GM12878 (cell line): Measurements from ENCODE around the gene PLEKHA1. TPM values are rescaled to one million over a fixed set of nuclear protein-coding genes. Genes with fewer than 3 reads are reported as not detected.

ENCODE experiments used
- ATAC-seq: fragments of 200-7000 bp; cut with Tn5 transposase; 3 replicates; pipeline ENCODE4 v1.9.1; 2020; ENCODE audit warnings: mild to moderate bottlenecking, moderate library complexity
- BruUV-seq: library from RNA; stranded (reverse); fragments of 400-500 nt; replicated peaks from 2 replicates; lab custom pipeline; 2021; lab: Mats Ljungman, UMichigan
- CTCF ChIA-PET: fragments of 300-600 bp; sonication (Branson Sonifier 250); formaldehyde crosslinking; extraction: SDS; loops from one replicate; lab custom pipeline; 2021; ENCODE audit warnings: inconsistent platforms; lab: Yijun Ruan, JAX
- POLR2A ChIA-PET: fragments of 350-600 bp; formaldehyde crosslinking; extraction: SDS; loops from one replicate; lab custom pipeline; 2021; ENCODE audit warnings: inconsistent platforms; lab: Charles Lee
- RAD21 ChIA-PET: fragments of 300-600 bp; sonication (Branson Sonifier 250); formaldehyde crosslinking; loops from one replicate; lab custom pipeline; 2023; ENCODE audit warnings: antibody characterized with exemption; ENCODE audit not compliant: unreplicated experiment; lab: Charles Lee
- SMC1A ChIA-PET: fragments of 300-600 bp; sonication (Branson Sonifier 250); formaldehyde crosslinking; loops from one replicate; lab custom pipeline; 2023; ENCODE audit not compliant: unreplicated experiment, uncharacterized antibody; lab: Charles Lee
- DNase-seq: peaks from one replicate; pipeline ENCODE4 v3.0.0-alpha.2; 2011; ENCODE audit warnings: low read depth, low spot score
- FAIRE-seq: peaks from 3 replicates; lab custom pipeline; 2011; peaks lifted over from hg19 to GRCh38; lab: Jason Lieb, UNC
- H2AFZ ChIP-seq: 2 replicates; pipeline ENCODE4 v1.6.0; 2011; ENCODE audit warnings: low read depth, low read length, control low read depth; ENCODE audit not compliant: control insufficient read depth
- H3K27ac ChIP-seq: 2 replicates; pipeline ENCODE4 v1.5.1; 2011; ENCODE audit warnings: control low read depth; ENCODE audit not compliant: control insufficient read depth, insufficient read depth
- H3K27me3 ChIP-seq, 2 experiments: replicated peaks in 1 of 2; 2 replicates each; pipeline versions ENCODE4 v1.6.0 to v1.6.1; 2011; ENCODE audit warnings: low read length in 1 of 2; ENCODE audit not compliant: control insufficient read depth in 2 of 2, insufficient read depth in 2 of 2
- H3K36me3 ChIP-seq, 2 experiments: 2 replicates each; pipeline ENCODE4 v1.5.1; 2011; ENCODE audit warnings: low read length in 1 of 2; ENCODE audit not compliant: control insufficient read depth in 2 of 2, insufficient read depth in 2 of 2
- H3K4me1 ChIP-seq: 2 replicates; pipeline ENCODE4 v1.6.1; 2011; ENCODE audit warnings: mild to moderate bottlenecking, low read length, moderate library complexity, mixed read lengths; ENCODE audit not compliant: control insufficient read depth, insufficient read depth
- H3K4me2 ChIP-seq: 2 replicates; pipeline ENCODE4 v1.6.0; 2011; ENCODE audit warnings: control low read depth; ENCODE audit not compliant: control insufficient read depth, insufficient read depth
- H3K4me3 ChIP-seq: fragments of 200-600 bp; sonication (generic); 2 replicates; pipeline ENCODE4 v1.5.1; 2016
- H3K79me2 ChIP-seq: 2 replicates; pipeline ENCODE4 v1.6.0; 2011; ENCODE audit warnings: low read length; ENCODE audit not compliant: control insufficient read depth, insufficient read depth
- H3K9ac ChIP-seq: 2 replicates; pipeline ENCODE4 v1.8.0; 2011; ENCODE audit warnings: low read length, control low read depth, mixed read lengths; ENCODE audit not compliant: control insufficient read depth, insufficient read depth
- H3K9me3 ChIP-seq: replicated peaks from 3 replicates; pipeline ENCODE4 v1.5.1; 2011; ENCODE audit warnings: mild to moderate bottlenecking, low read length; ENCODE audit not compliant: control insufficient read depth, insufficient read depth
- H4K20me1 ChIP-seq: 2 replicates; pipeline ENCODE4 v1.6.0; 2011; ENCODE audit not compliant: control insufficient read depth, insufficient read depth
- ASH2L ChIP-seq: fragments of 300-600, 200-600 bp; sonication (generic); IDR thresholded peaks from 2 replicates; pipeline ENCODE4 v1.6.1; 2017; ENCODE audit warnings: low read depth, mild to moderate bottlenecking, borderline replicate concordance
- BACH1 ChIP-seq: fragments of 450-650 bp; IDR thresholded peaks from 2 replicates; pipeline ENCODE4 v1.6.1; 2017; ENCODE audit warnings: mild to moderate bottlenecking, borderline replicate concordance
- BCL11A ChIP-seq: IDR thresholded peaks from 2 replicates; pipeline ENCODE4 v1.6.1; 2011; ENCODE audit warnings: low read depth, low read length
- BHLHE40 ChIP-seq, 2 experiments: fragments of 450-650 bp in 1 of 2; IDR thresholded peaks; 2 replicates each; pipeline ENCODE4 v1.6.1; 2011 to 2017; ENCODE audit warnings: low read depth in 2 of 2, borderline replicate concordance in 1 of 2, improper control_type of control experiment in 1 of 2, low read length in 1 of 2, mild to moderate bottlenecking in 1 of 2
- BRCA1 ChIP-seq: IDR thresholded peaks from 2 replicates; pipeline ENCODE4 v1.6.1; 2011; ENCODE audit warnings: low read depth, low read length, improper control_type of control experiment
- CBX5 ChIP-seq: sonication (generic); IDR thresholded peaks from 2 replicates; pipeline ENCODE4 v1.6.1; 2016; ENCODE audit warnings: low read depth, moderate library complexity, mild to moderate bottlenecking, inconsistent platforms
- CEBPB ChIP-seq, 2 experiments: fragments of 150-350 bp in 1 of 2; IDR thresholded peaks; 2 replicates each; pipeline ENCODE4 v1.6.1; 2012 to 2014; ENCODE audit warnings: low read depth in 2 of 2, low read length in 2 of 2, borderline replicate concordance in 1 of 2, inconsistent platforms in 1 of 2
- CHD1 ChIP-seq: IDR thresholded peaks from 2 replicates; pipeline ENCODE4 v1.6.1; 2012; ENCODE audit warnings: low read depth, low read length, improper control_type of control experiment
- CHD2 ChIP-seq: IDR thresholded peaks from 2 replicates; pipeline ENCODE4 v1.6.1; 2011; ENCODE audit warnings: low read depth, low read length, improper control_type of control experiment, borderline replicate concordance
- CHD4 ChIP-seq: fragments of 200-600 bp; sonication (generic); IDR thresholded peaks from 2 replicates; pipeline ENCODE4 v1.6.1; 2016; ENCODE audit warnings: mild to moderate bottlenecking
- FOXM1 ChIP-seq: IDR thresholded peaks from 2 replicates; pipeline ENCODE4 v1.6.1; 2012; ENCODE audit warnings: low read depth, mild to moderate bottlenecking, inconsistent platforms, low read length, moderate library complexity
- GABPA ChIP-seq: IDR thresholded peaks from 2 replicates; pipeline ENCODE4 v1.6.1; 2014; ENCODE audit warnings: antibody characterized with exemption, low read depth, mild to moderate bottlenecking, inconsistent platforms
- HDGF ChIP-seq: fragments of 450-650 bp; IDR thresholded peaks from 2 replicates; pipeline ENCODE4 v1.6.1; 2016; ENCODE audit warnings: antibody characterized with exemption
- KAT2A ChIP-seq: conservative IDR thresholded peaks from 2 replicates; pipeline ENCODE4 v1.6.1; 2011; ENCODE audit warnings: low read depth, low read length; ENCODE audit not compliant: control insufficient read depth
- MAX ChIP-seq: IDR thresholded peaks from 2 replicates; pipeline ENCODE4 v1.6.1; 2012; ENCODE audit warnings: low read depth, low read length, improper control_type of control experiment
- MEF2A ChIP-seq: IDR thresholded peaks from 2 replicates; pipeline ENCODE4 v1.6.1; 2011; ENCODE audit warnings: low read depth, mild to moderate bottlenecking, low read length, moderate library complexity; ENCODE audit not compliant: insufficient read depth
- MEF2B ChIP-seq: fragments of 450-650 bp; IDR thresholded peaks from 2 replicates; pipeline ENCODE4 v1.6.1; 2018; ENCODE audit warnings: mild to moderate bottlenecking, moderate library complexity; ENCODE audit not compliant: partially characterized antibody, poor library complexity, severe bottlenecking
- MTA2 ChIP-seq: fragments of 450-650 bp; IDR thresholded peaks from 2 replicates; pipeline ENCODE4 v1.6.1; 2016; ENCODE audit warnings: low read depth, mild to moderate bottlenecking, moderate library complexity
- SP1 ChIP-seq: IDR thresholded peaks from one replicate; pipeline ENCODE4 v1.6.1; 2011; ENCODE audit warnings: low read depth, low read length
- SREBF1 ChIP-seq: IDR thresholded peaks from 2 replicates; pipeline ENCODE4 v1.6.1; 2012; ENCODE audit warnings: mild to moderate bottlenecking, low read length
- STAT1 ChIP-seq: fragments of 450-650 bp; conservative IDR thresholded peaks from 2 replicates; pipeline ENCODE4 v1.6.1; 2014; ENCODE audit warnings: antibody characterized with exemption, mild to moderate bottlenecking
- TCF3 ChIP-seq: IDR thresholded peaks from 2 replicates; pipeline ENCODE4 v1.6.1; 2012; ENCODE audit warnings: low read depth, mild to moderate bottlenecking, low read length, borderline replicate concordance; ENCODE audit not compliant: insufficient read depth
- WGBS: methylation state at CpG from one replicate; pipeline ENCODE4 v1.1.6; 2016; ENCODE audit warnings: low lambda C conversion rate; ENCODE audit not compliant: insufficient replicate concordance, insufficient coverage; ENCODE audit errors: missing lambda C conversion rate; 5-methylcytosine and 5-hydroxymethylcytosine counted together
- in situ Hi-C: fragments of 300-500 bp; cut with MboI; formaldehyde crosslinking; loops from 9 replicates; pipeline ENCODE4 v1.14.3; 2018; ENCODE audit warnings: mixed read lengths
- intact Hi-C: fragments of 100-400 bp; cut with micrococcal nuclease; formaldehyde crosslinking; loops from one replicate; pipeline ENCODE4 v1.14.2; 2022; ENCODE audit not compliant: unreplicated experiment
- polyA plus RNA-seq, 11 experiments: library from polyadenylated mRNA; depleted of rRNA in 4 of 11; unstranded in 6 of 11; stranded (reverse) in 5 of 11; fragments of >200 nt; fragmentation: Nextera tagmentation in 4 of 11; fragmentation: Illumina TruSeq in 1 of 11; extraction: Ambion mirVana in 4 of 11; extraction: Trizol in 1 of 11; gene quantifications; 1 replicate in 1 of 11; 2 replicates in 10 of 11; pipeline versions ENCODE4 v1.2.1 to v1.2.3, GENCODE V29; 2011 to 2016; ENCODE audit warnings: inconsistent platforms in 2 of 11, missing spikeins in 2 of 11, low read depth in 1 of 11
- total RNA-seq, 4 experiments: library from RNA; depleted of rRNA in 3 of 4; stranded (reverse); fragments of >200 nt in 3 of 4; fragmentation: Illumina TruSeq in 1 of 4; extraction: Trizol in 1 of 4; gene quantifications; 2 replicates each; pipeline versions ENCODE4 v1.2.1 to v1.2.3, GENCODE V29; 2013 to 2021

Gene PLEKHA1
- total and polyA plus RNA-seq, 10 of the 15 experiments (the other 5 are each of a cell fraction or from before 2014, with no cell fraction given): 0.15 to 6.0 (median 0.32) TPM

GRCh38 chr10:122354383-122354782 lies 20.1 kb upstream of the PLEKHA1 start:
- no TSS peak for BruUV-seq
- WGBS: 24% methylated on average over 2 of the region's 2 CpGs
- POLR2A ChIA-PET: no interaction called here
- Histone ChIP-seq H3K4me3 (no peak overlapping the region), H2AFZ (no peak overlapping the region), H3K9me3 (no peaks in the 10 kb centered on the region), H3K27me3 (peaks cover 2% of the 10 kb centered on the region in 2 experiments; a peak in 2 of 4 replicates), H3K4me2 (no peak overlapping the region), H3K79me2 (no peaks in the 10 kb centered on the region), H3K4me1 (no peaks in the 10 kb centered on the region), H4K20me1 (no peaks in the 10 kb centered on the region), H3K9ac (no peak overlapping the region), H3K36me3 (no peaks in the 10 kb centered on the region), H3K27ac (no peak overlapping the region)
- FAIRE-seq (no peak), DNase-seq (no peak), ATAC-seq (no peak)
- CTCF ChIA-PET: no interaction called here
- TF ChIP-seq GABPA: no peak
- TF ChIP-seq BRCA1: no peak
- no peak for TF ChIP-seq KAT2A
- no peak for TF ChIP-seq CHD2
- TF ChIP-seq MTA2: no peak
- TF ChIP-seq BACH1: no peak
- TF ChIP-seq FOXM1: no peak
- TF ChIP-seq SREBF1: no peak
- TF ChIP-seq CHD1: no peak
- no peak for TF ChIP-seq HDGF
- no peak for TF ChIP-seq CHD4
- intact Hi-C loops: no loop called here
- RAD21 ChIA-PET: no interaction called here
- in situ Hi-C loops: no loop called here
- SMC1A ChIA-PET: no interaction called here

GRCh38 chr10:122357685-122358084 lies 16.8 kb upstream of the PLEKHA1 start:
- H3K27ac ChIP-seq: no peak overlapping the region
- SMC1A ChIA-PET: no interaction called here
- CTCF ChIA-PET: no interaction called here
- 43% methylated on average over 4 of the region's 4 CpGs for WGBS
- H3K27me3 ChIP-seq: peaks cover 2% of the 10 kb centered on the region in 2 experiments; a peak in 2 of 4 replicates
- H3K4me1 ChIP-seq: no peaks in the 10 kb centered on the region
- no peak overlapping the region for H3K9ac ChIP-seq
- H3K36me3 ChIP-seq: no peaks in the 10 kb centered on the region
- ATAC-seq (no peak), FAIRE-seq (no peak), DNase-seq (no peak)
- no peaks in the 10 kb centered on the region for H3K79me2 ChIP-seq
- in situ Hi-C loops (no loop called here), intact Hi-C loops (no loop called here)
- H3K4me3 ChIP-seq: no peak overlapping the region
- no peak overlapping the region for H2AFZ ChIP-seq
- POLR2A ChIA-PET: no interaction called here
- RAD21 ChIA-PET: no interaction called here
- no peaks in the 10 kb centered on the region for H4K20me1 ChIP-seq
- H3K4me2 ChIP-seq: no peak overlapping the region
- no TSS peak for BruUV-seq
- no peaks in the 10 kb centered on the region for H3K9me3 ChIP-seq
- no peak for TF ChIP-seq MAX
- TF ChIP-seq CBX5: no peak
- no peak for TF ChIP-seq SREBF1
- TF ChIP-seq SP1: no peak
- TF ChIP-seq STAT1: no peak
- no peak for TF ChIP-seq MEF2B
- no peak for TF ChIP-seq ASH2L
- no peak for TF ChIP-seq TCF3
- no peak for TF ChIP-seq CEBPB (IDR thresholded peaks at IDR 0.05; ENCODE audit: borderline replicate concordance in 1 of 2, low read depth in 2 of 2, low read length in 2 of 2)
- no peak for TF ChIP-seq BACH1
- no peak for TF ChIP-seq BCL11A
- TF ChIP-seq GABPA: no peak
- no peak for TF ChIP-seq MEF2A
- TF ChIP-seq BHLHE40 (IDR thresholded peaks at IDR 0.05; ENCODE audit: borderline replicate concordance in 1 of 2, low read depth in 2 of 2, low read length in 1 of 2): no peak
